ENCODE data around the gene PGAM5.

The PGAM5 gene

GRCh38 chr12:132771126-132771838 is 60.6 kb downstream of the PGAM5 start:
- TF ChIP-seq CTCF (conservative IDR thresholded peaks at IDR 0.05): no peak
- no peak overlapping the region for H3K27ac ChIP-seq

Measured in VCaP (cell line).